Coronary artery (tissue), 2 donors: Measurements from ENCODE around the gene ATF3.
"Not testable (repeated sequence)": the region's sequence is repeated elsewhere in the genome, so short reads cannot be mapped to it uniquely, and the experiment has no call there.

Source experiments
- DNase-seq: peaks from one replicate; pipeline ENCODE4 v3.0.0-alpha.2; 2017; ENCODE audit warnings: low spot score
- H3K27ac ChIP-seq, 2 donors: fragments of 200-600 bp; sonication (generic); one replicate each; pipeline ENCODE4 v1.5.1; 2016 to 2019
- H3K4me3 ChIP-seq: fragments of 200-600 bp; sonication (generic); 2 replicates; pipeline ENCODE4 v1.5.1; 2016; ENCODE audit warnings: mild to moderate bottlenecking, moderate library complexity
- TF ChIP-seq, protein P1 (sequence below): fragments of 200-600 bp; sonication (generic); IDR thresholded peaks from one replicate; pipeline ENCODE4 v1.5.1; 2019; ENCODE audit warnings: antibody characterized with exemption

ATF3 gene

GRCh38 chr1:212651977-212652376, 43.4 kb downstream of the ATF3 start:
- TF ChIP-seq, protein P1, sequence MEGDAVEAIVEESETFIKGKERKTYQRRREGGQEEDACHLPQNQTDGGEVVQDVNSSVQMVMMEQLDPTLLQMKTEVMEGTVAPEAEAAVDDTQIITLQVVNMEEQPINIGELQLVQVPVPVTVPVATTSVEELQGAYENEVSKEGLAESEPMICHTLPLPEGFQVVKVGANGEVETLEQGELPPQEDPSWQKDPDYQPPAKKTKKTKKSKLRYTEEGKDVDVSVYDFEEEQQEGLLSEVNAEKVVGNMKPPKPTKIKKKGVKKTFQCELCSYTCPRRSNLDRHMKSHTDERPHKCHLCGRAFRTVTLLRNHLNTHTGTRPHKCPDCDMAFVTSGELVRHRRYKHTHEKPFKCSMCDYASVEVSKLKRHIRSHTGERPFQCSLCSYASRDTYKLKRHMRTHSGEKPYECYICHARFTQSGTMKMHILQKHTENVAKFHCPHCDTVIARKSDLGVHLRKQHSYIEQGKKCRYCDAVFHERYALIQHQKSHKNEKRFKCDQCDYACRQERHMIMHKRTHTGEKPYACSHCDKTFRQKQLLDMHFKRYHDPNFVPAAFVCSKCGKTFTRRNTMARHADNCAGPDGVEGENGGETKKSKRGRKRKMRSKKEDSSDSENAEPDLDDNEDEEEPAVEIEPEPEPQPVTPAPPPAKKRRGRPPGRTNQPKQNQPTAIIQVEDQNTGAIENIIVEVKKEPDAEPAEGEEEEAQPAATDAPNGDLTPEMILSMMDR = no peak
- Histone ChIP-seq H3K4me3 (no peak overlapping the region), H3K27ac (peak overlapping the region in 1 of 2 donors; percentile 51)
- DNase-seq = peak; percentile 38

DNA sequence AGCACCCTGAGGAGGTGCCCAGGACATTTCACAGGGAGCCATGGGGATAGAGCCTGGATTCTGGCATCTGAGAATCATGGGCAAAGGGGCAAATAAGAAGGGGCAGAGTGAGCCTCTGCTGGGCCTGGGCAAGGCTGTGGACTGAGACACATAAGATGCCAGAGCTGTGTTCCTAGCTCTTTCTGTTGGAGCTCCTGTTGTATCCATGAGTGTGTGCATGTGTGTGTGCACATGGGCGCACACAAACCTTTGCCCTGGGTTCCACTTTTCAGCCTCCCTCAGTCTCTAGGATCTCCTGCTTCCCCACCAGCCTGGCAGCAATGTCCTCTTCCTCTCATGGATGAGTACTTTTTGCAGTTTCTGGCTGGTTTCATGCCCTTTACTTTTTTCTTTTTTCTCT, 44.0 kb downstream of the ATF3 start:
- peak; percentile 26 for DNase-seq
- TF ChIP-seq, protein P1 = no peak
- no peak overlapping the region for H3K4me3 ChIP-seq
- no peak overlapping the region for H3K27ac ChIP-seq

GRCh38 chr1:212655668-212656440, 47.3 kb downstream of the ATF3 start:
- peak; percentile 50 for DNase-seq
- TF ChIP-seq, protein P1 = no peak
- Histone ChIP-seq H3K4me3 (no peak overlapping the region), H3K27ac (no peak overlapping the region)

GRCh38 chr1:212656730-212657129, 48.2 kb downstream of the ATF3 start:
- TF ChIP-seq, protein P1 = no peak
- DNase-seq = no peak
- no peak overlapping the region for H3K4me3 ChIP-seq
- no peak overlapping the region for H3K27ac ChIP-seq

DNA sequence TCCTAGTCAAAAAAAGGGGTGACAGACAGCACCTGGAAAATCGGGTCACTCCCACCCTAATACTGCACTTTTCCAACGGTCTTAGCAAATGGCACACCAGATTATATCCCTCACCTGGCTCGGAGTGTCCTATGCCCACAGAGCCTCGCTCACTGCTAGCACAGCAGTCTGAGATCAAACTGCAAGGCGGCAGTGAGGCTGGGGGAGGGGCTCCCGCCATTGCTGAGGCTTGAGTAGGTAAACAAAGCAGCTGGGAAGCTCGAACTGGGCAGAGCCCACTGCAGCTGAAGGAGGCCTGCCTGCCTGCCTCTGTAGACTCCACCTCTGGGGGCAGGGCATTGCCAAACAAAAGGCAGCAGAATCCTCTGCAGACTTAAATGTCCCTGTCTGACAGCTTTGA, 49.7 kb downstream of the ATF3 start:
- H3K27ac ChIP-seq, H3K4me3 ChIP-seq, DNase-seq: not testable (repeated sequence)

GRCh38 chr1:212664409-212665199, 56.0 kb downstream of the ATF3 start:
- peak; percentile 50 for DNase-seq
- TF ChIP-seq, protein P1 = no peak
- peak overlapping the region in 1 of 2 donors; percentile 86 for H3K27ac ChIP-seq
- peak overlapping the region; percentile 79 for H3K4me3 ChIP-seq

DNA sequence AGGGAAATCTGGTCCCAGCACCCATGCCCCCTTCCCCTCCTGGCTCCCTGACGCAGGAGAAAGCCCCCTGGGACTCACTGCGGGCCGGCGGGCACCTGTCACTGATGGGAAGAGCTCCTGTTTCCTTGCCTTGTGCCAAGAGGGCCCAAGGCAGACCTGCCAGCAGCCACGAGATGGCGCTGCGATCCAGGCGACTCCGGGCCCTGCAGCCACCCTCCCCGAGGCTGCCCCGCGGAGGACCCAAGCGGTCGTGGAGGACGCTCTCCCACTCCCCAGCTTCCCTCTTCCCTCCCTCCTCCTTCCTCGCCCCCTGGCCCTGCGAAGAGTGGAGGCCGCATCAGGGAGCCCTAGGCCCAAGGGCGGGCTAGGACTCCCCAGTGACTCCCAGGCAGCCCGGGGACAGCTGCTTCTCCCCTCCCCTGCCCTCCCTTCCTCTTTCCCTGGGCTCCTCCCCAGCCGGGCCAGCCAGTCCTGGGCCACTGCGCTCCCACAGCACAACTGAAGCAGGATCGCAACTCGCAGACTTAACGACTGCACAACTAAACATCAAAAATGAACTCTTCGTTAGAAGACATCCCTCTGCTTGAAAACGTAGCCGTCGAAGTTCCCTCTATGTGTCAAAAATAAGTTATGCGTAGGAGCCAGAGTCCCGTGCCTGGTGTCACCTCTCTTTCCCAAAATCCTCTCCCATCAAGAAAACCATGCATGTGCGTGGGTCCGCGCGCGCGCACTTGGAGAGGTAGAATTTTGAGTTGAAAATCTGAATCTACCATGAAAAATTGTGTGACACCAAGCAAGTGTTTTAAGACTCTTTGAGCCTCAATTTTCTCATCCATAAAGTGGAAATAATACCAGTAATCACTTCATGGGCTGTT, 56.9 kb downstream of the ATF3 start:
- Histone ChIP-seq H3K4me3 (peak overlapping the region; percentile 79), H3K27ac (peak overlapping the region in 1 of 2 donors; percentile 86)
- TF ChIP-seq, protein P1 = peak; percentile 88
- DNase-seq = peak; percentile 88
